Immature natural killer cell (primary cell): Measurements from ENCODE around the gene CEP41. TPM values are rescaled to one million over a fixed set of nuclear protein-coding genes. Genes with fewer than 3 reads are reported as not detected.
A peak's percentile ranks its signal among the peaks of the same experiment; 100 is the strongest.

Experiments
- DNase-seq, 3 donors: peaks; one replicate each; pipeline ENCODE4 v3.0.0; 2022; ENCODE audit warnings: mixed read lengths in 1 of 3
- H3K27ac Mint-ChIP-seq, 6 donors: one replicate each; pipeline ENCODE4 v1.8.0; 2020; ENCODE audit warnings: mixed read lengths in 6 of 6, mild to moderate bottlenecking in 5 of 6, inconsistent platforms in 4 of 6, moderate library complexity in 3 of 6
- H3K27me3 Mint-ChIP-seq, 3 donors: one replicate each; pipeline ENCODE4 v1.8.0; 2020 to 2021; ENCODE audit warnings: low read depth in 3 of 3, mild to moderate bottlenecking in 3 of 3, mixed read lengths in 3 of 3, moderate library complexity in 3 of 3, inconsistent platforms in 1 of 3
- H3K36me3 Mint-ChIP-seq, 3 donors: one replicate each; pipeline ENCODE4 v1.8.0; 2020; ENCODE audit warnings: mixed read lengths in 3 of 3, inconsistent platforms in 2 of 3, mild to moderate bottlenecking in 2 of 3
- H3K4me1 Mint-ChIP-seq, 2 donors: one replicate each; pipeline ENCODE4 v1.8.0; 2020; ENCODE audit warnings: inconsistent platforms in 2 of 2, mild to moderate bottlenecking in 2 of 2, mixed read lengths in 2 of 2, moderate library complexity in 1 of 2
- H3K4me3 Mint-ChIP-seq, 5 donors: one replicate each; pipeline ENCODE4 v1.8.0; 2020; ENCODE audit warnings: mild to moderate bottlenecking in 5 of 5, mixed read lengths in 5 of 5, inconsistent platforms in 3 of 5, moderate library complexity in 3 of 5
- H3K9me3 Mint-ChIP-seq, 6 donors: one replicate each; pipeline ENCODE4 v1.8.0; 2020; ENCODE audit warnings: mild to moderate bottlenecking in 6 of 6, mixed read lengths in 6 of 6, inconsistent platforms in 4 of 6, moderate library complexity in 3 of 6
- polyA plus RNA-seq, 3 donors: library from polyadenylated mRNA; unstranded; fragments of 300-500 nt; fragmentation: Illumina TruSeq; gene quantifications; one replicate each; pipeline ENCODE4 v1.2.3, GENCODE V29; 2021

CEP41 gene
- 10 to 100 TPM; 17.9 to 22.4 (median 20.8) TPM for polyA plus RNA-seq

- H3K4me3 Mint-ChIP-seq, result peak within 1 kb of the TSS; percentile 95 to 100 (median 99)
- peak; percentile 89 to 91 (median 90) for DNase-seq
- H3K4me1 Mint-ChIP-seq, result peaks cover 26 to 33% of the 10 kb centered on the region in 2 donors
- H3K9me3 Mint-ChIP-seq, result no peaks in the 10 kb centered on the region
- H3K36me3 Mint-ChIP-seq, result no peaks in the 10 kb centered on the region
- H3K27me3 Mint-ChIP-seq, result peaks cover 1 to 4% (median 4%) of the 10 kb centered on the region in 3 donors
- H3K27ac Mint-ChIP-seq, result peak within 1 kb of the TSS; percentile 86 to 97 (median 90)
These were observed at the start of gene CEP41 for GRCh38 chr7:130440527-130441365. TSS of gene CEP41 (minus strand) at chr7:130441016. CDS start at chr7:130440966, 50 bp downstream.

GRCh38 chr7:130490311-130490791, 49.5 kb upstream of the CEP41 start:
- no peaks in the 10 kb centered on the region for H3K36me3 Mint-ChIP-seq
- no peaks in the 10 kb centered on the region for H3K9me3 Mint-ChIP-seq
- peaks cover 5 to 48% (median 18%) of the 10 kb centered on the region in 3 donors for H3K27me3 Mint-ChIP-seq
- no peak overlapping the region for H3K27ac Mint-ChIP-seq
- peaks cover 31 to 32% of the 10 kb centered on the region in 2 donors for H3K4me1 Mint-ChIP-seq
- DNase-seq, result no peak
- H3K4me3 Mint-ChIP-seq, result peak overlapping the region in 3 of 5 donors; percentile 23 to 67 (median 53)

- Mint-ChIP-seq H3K9me3 (no peaks in the 10 kb centered on the region), H3K4me1 (peaks cover 37 to 40% of the 10 kb centered on the region in 2 donors), H3K36me3 (no peaks in the 10 kb centered on the region), H3K27ac (no peak overlapping the region), H3K27me3 (peaks cover 11 to 47% (median 18%) of the 10 kb centered on the region in 3 donors), H3K4me3 (no peak overlapping the region)
- no peak for DNase-seq
These were observed 48.5 kb upstream of the CEP41 start for GRCh38 chr7:130489140-130489983.

GRCh38 chr7:130488392-130489139, 47.8 kb upstream of the CEP41 start:
- Mint-ChIP-seq H3K36me3 (no peaks in the 10 kb centered on the region), H3K27ac (no peak overlapping the region), H3K27me3 (peaks cover 11 to 40% (median 16%) of the 10 kb centered on the region in 3 donors), H3K4me3 (peak overlapping the region in 1 of 5 donors; percentile 23), H3K9me3 (no peaks in the 10 kb centered on the region), H3K4me1 (peaks cover 37 to 40% of the 10 kb centered on the region in 2 donors)
- DNase-seq, result no peak

GRCh38 chr7:130486954-130487436, 46.2 kb upstream of the CEP41 start:
- Mint-ChIP-seq H3K4me1 (peaks cover 26 to 32% of the 10 kb centered on the region in 2 donors), H3K27me3 (peaks cover 11 to 31% (median 15%) of the 10 kb centered on the region in 3 donors), H3K36me3 (no peaks in the 10 kb centered on the region), H3K4me3 (peak overlapping the region; percentile 77 to 91 (median 85)), H3K27ac (no peak overlapping the region), H3K9me3 (no peaks in the 10 kb centered on the region)
- no peak for DNase-seq

GRCh38 chr7:130486114-130486953, 45.5 kb upstream of the CEP41 start:
- H3K9me3 Mint-ChIP-seq, result no peaks in the 10 kb centered on the region
- no peaks in the 10 kb centered on the region for H3K36me3 Mint-ChIP-seq
- H3K27ac Mint-ChIP-seq, result no peak overlapping the region
- peaks cover 10 to 31% (median 13%) of the 10 kb centered on the region in 3 donors for H3K27me3 Mint-ChIP-seq
- DNase-seq, result peak; percentile 31 to 48 (median 35)
- H3K4me1 Mint-ChIP-seq, result peaks cover 22 to 29% of the 10 kb centered on the region in 2 donors
- peak overlapping the region; percentile 77 to 91 (median 85) for H3K4me3 Mint-ChIP-seq

GRCh38 chr7:130485734-130486113, 44.9 kb upstream of the CEP41 start:
- H3K27me3 Mint-ChIP-seq, result peaks cover 7 to 26% (median 11%) of the 10 kb centered on the region in 3 donors
- DNase-seq, result no peak
- H3K36me3 Mint-ChIP-seq, result no peaks in the 10 kb centered on the region

GRCh38 chr7:130483031-130483430, 42.2 kb upstream of the CEP41 start:
- no peak overlapping the region for H3K4me3 Mint-ChIP-seq
- peaks cover 17 to 24% of the 10 kb centered on the region in 2 donors for H3K4me1 Mint-ChIP-seq
- peaks cover 0 to 1% (median 0%) of the 10 kb centered on the region in 6 donors for H3K9me3 Mint-ChIP-seq
- peaks cover 7 to 18% (median 14%) of the 10 kb centered on the region in 3 donors for H3K27me3 Mint-ChIP-seq
- no peaks in the 10 kb centered on the region for H3K36me3 Mint-ChIP-seq
- no peak for DNase-seq
- no peak overlapping the region for H3K27ac Mint-ChIP-seq

More at GRCh38 chr7:130485734-130486113, 44.9 kb upstream of the CEP41 start:
- H3K4me3 Mint-ChIP-seq, result peak overlapping the region; percentile 77 to 91 (median 85)
- no peaks in the 10 kb centered on the region for H3K9me3 Mint-ChIP-seq
- peaks cover 17 to 24% of the 10 kb centered on the region in 2 donors for H3K4me1 Mint-ChIP-seq
- H3K27ac Mint-ChIP-seq, result no peak overlapping the region

GRCh38 chr7:130481898-130482297, 41.1 kb upstream of the CEP41 start:
- H3K27me3 Mint-ChIP-seq, result peaks cover 7 to 14% (median 10%) of the 10 kb centered on the region in 3 donors
- H3K27ac Mint-ChIP-seq, result no peak overlapping the region
- H3K9me3 Mint-ChIP-seq, result peaks cover 0 to 2% (median 0%) of the 10 kb centered on the region in 6 donors
- no peak for DNase-seq
- no peak overlapping the region for H3K4me3 Mint-ChIP-seq
- H3K4me1 Mint-ChIP-seq, result peaks cover 16 to 20% of the 10 kb centered on the region in 2 donors
- H3K36me3 Mint-ChIP-seq, result no peaks in the 10 kb centered on the region

GRCh38 chr7:130479716-130480400, 39.0 kb upstream of the CEP41 start:
- Mint-ChIP-seq H3K27me3 (peaks cover 3 to 10% (median 9%) of the 10 kb centered on the region in 3 donors), H3K4me3 (no peak overlapping the region), H3K27ac (no peak overlapping the region), H3K4me1 (peaks cover 1 to 3% of the 10 kb centered on the region in 2 donors), H3K9me3 (peaks cover 0 to 2% (median 0%) of the 10 kb centered on the region in 6 donors), H3K36me3 (no peaks in the 10 kb centered on the region)
- DNase-seq, result no peak

GRCh38 chr7:130478991-130479390, 38.2 kb upstream of the CEP41 start:
- Mint-ChIP-seq H3K4me1 (no peaks in the 10 kb centered on the region), H3K27ac (no peak overlapping the region), H3K9me3 (peaks cover 0 to 2% (median 0%) of the 10 kb centered on the region in 6 donors), H3K36me3 (no peaks in the 10 kb centered on the region), H3K4me3 (no peak overlapping the region), H3K27me3 (peaks cover 0 to 12% (median 10%) of the 10 kb centered on the region in 3 donors)
- no peak for DNase-seq
